Adrenal gland (tissue), 5 donors: ENCODE results near the gene PTCD2.
"Not testable (repeated sequence)": the region's sequence is repeated elsewhere in the genome, so short reads cannot be mapped to it uniquely, and the experiment has no call there.

Experiments used
- CTCF ChIP-seq, 6 experiments: fragments of 450-650 bp in 4 of 6; fragments of 200-600 bp in 2 of 6; sonication (generic) in 1 of 6; IDR thresholded peaks; 1 replicate in 5 of 6; 2 replicates in 1 of 6; pipeline versions ENCODE4 v1.5.1 to v1.8.0; 2016 to 2021; ENCODE audit warnings: antibody characterized with exemption in 6 of 6, mild to moderate bottlenecking in 2 of 6, moderate library complexity in 1 of 6
- POLR2A ChIP-seq, 2 donors: fragments of 450-650 bp; IDR thresholded peaks; one replicate each; pipeline ENCODE4 v1.6.1; 2017; ENCODE audit warnings: antibody characterized with exemption in 2 of 2, mild to moderate bottlenecking in 2 of 2, moderate library complexity in 1 of 2
- donor health status: DM: no; HTN: no; CAD: no.

DNA sequence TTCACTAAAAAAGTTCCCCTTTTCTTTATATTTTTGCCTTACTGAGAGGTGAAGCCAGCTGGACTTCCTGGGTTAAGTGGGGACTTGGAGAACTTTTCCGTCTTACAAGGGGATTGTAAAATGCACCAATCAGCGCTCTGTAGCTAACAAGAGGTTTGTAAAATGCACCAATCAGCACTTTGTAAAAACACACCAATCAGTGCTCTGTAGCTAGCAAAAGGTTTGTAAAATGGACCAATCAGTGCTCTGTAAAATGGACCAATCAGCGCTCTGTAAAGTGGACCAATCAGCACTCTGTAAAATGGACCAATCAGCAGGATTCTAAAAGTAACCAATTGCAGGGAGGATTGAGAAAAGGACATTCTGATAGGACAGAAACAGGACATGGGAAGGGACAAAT, 84.6 kb downstream of the PTCD2 start:
- not testable (repeated sequence) for TF ChIP-seq CTCF, POLR2A (IDR thresholded peaks at IDR 0.05)
